LNCaP clone FGC (cell line): ENCODE measurements around the gene CACNA1S.

Experiments used
- DNase-seq: peaks from one replicate; pipeline ENCODE4 v3.0.0-alpha.2; 2011; ENCODE audit warnings: low read depth
- H3K4me3 ChIP-seq: 2 replicates; pipeline ENCODE4 v1.5.1; 2011; ENCODE audit warnings: mild to moderate bottlenecking, low read depth, low read length, control low read depth
- TF ChIP-seq, protein P1 (sequence below): IDR thresholded peaks from 2 replicates; pipeline ENCODE4 v1.5.1; 2012; ENCODE audit warnings: mild to moderate bottlenecking; ENCODE audit not compliant: control insufficient read depth, insufficient read depth; ENCODE audit errors: extremely low read depth

The CACNA1S gene

DNA sequence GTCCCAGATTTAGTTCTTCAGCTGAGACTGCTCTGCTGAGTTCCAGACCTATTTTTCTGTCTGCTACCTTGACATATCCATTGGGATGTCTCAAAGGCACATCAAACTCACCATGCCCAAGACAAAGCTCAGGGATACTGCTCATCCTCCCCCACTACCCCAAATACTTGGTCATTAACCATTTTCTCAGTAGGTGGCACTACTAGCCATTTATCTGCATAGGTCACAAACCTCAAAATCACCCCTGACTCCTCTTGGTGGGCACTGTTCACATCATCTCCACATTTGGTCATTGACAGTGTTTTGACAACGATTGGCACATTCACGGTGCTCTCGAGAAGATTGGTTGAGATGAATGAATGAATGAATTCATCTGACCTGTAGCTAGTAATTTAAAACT, 32.1 kb downstream of the CACNA1S start:
- DNase-seq = no peak
- no peak overlapping the region for H3K4me3 ChIP-seq
- TF ChIP-seq, protein P1, sequence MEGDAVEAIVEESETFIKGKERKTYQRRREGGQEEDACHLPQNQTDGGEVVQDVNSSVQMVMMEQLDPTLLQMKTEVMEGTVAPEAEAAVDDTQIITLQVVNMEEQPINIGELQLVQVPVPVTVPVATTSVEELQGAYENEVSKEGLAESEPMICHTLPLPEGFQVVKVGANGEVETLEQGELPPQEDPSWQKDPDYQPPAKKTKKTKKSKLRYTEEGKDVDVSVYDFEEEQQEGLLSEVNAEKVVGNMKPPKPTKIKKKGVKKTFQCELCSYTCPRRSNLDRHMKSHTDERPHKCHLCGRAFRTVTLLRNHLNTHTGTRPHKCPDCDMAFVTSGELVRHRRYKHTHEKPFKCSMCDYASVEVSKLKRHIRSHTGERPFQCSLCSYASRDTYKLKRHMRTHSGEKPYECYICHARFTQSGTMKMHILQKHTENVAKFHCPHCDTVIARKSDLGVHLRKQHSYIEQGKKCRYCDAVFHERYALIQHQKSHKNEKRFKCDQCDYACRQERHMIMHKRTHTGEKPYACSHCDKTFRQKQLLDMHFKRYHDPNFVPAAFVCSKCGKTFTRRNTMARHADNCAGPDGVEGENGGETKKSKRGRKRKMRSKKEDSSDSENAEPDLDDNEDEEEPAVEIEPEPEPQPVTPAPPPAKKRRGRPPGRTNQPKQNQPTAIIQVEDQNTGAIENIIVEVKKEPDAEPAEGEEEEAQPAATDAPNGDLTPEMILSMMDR = no peak

DNA sequence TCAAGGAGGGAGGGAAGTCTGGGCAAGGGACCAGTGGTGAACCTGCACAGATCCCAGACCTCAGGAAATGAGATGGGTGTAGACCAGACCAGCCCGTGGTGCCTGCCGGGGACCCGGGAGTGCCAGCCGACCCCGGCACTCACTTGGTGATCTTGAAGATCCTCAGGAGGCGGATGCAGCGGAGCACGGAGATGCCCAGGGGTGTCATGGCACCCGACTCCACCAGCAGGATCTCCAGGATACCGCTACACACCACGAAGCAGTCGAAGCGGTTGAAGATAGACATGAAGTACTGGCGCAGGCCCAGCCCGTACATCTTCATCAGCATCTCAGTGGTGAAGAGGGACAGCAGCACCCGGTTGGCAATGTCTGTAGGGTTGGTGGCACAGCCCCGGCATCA, 34.5 kb downstream of the CACNA1S start:
- TF ChIP-seq, protein P1 = no peak
- no peak overlapping the region for H3K4me3 ChIP-seq
- no peak for DNase-seq

DNA sequence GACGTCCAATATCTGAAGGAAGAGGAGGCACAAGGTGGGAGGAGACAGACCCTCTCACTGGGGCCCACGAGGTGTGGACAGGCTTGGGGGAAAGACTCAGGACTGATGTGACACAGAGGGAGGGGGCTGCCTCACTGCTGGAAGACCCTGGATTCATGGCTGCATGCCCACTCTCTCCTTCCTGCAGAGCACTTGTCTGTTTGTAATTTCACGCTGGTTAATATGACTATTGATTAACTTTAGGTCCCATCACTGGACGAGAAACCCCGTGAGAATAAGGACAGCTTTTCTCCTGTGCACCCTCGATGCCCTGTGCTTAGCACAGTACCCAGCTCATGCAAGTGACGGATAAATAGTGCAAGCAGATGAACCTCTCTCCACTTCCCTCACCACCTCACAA, 35.1 kb downstream of the CACNA1S start:
- TF ChIP-seq, protein P1 = no peak
- no peak for DNase-seq
- no peak overlapping the region for H3K4me3 ChIP-seq

DNA sequence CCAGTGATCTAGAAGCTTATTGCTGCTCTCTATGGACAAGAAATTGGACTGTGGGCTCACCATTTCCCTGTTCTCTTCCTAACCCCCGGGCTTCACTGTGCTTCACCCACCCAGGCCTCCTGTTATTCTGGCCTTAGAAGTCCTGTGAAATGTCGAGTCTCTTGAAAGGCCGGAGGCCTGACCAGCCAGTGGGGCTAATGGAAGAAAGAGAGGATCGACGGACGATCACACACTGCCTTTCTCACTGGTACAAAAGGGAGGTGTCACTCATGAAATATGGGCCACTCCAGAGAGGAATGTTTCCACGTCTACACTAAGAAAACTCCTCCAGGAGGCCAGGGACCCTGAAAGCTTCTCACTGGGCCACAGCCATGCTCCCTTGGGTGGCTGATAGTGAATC, 36.1 kb downstream of the CACNA1S start:
- DNase-seq = no peak
- H3K4me3 ChIP-seq = no peak overlapping the region
- TF ChIP-seq, protein P1 = no peak

DNA sequence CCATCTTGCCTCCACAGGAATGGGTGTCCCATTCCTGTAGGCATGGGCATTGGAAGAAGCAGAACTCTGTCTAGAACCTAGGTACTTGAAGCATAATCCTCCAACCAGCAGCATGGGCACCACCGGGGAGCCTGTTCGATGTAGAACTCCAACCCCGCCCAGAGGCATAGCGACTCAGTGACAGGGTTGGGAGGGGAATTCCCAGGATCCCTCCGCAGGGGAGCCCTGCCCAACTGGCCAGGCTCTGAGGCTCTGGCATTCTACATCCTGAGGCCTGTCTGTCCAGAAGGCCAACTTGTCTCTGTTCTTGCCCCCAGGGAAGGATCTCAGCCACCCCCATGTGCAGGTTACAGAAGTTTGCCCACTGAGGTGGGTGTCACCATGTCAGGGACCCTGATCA, 38.2 kb downstream of the CACNA1S start:
- no peak for DNase-seq
- TF ChIP-seq, protein P1 = no peak
- no peak overlapping the region for H3K4me3 ChIP-seq

DNA sequence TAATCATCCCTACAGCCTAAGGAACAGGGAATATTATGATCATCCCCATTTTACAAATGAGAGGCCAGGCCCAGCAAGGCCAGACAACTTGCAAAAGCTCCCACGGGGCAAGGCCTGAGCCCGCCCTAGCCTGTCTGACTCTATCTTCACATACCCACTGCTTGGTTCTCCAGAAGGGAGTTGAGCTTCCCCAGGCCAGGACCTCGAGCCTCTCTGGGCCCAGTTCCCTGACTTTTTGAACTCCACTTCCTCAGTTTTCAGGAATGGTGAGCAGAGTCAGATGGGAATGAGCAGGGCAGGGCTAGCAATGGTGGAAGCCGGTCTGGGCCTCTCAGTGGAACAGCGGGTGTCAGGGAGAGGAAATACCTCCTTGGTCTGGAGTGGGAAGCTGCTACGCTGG, 39.3 kb downstream of the CACNA1S start:
- no peak for DNase-seq
- TF ChIP-seq, protein P1 = no peak
- H3K4me3 ChIP-seq = no peak overlapping the region

DNA sequence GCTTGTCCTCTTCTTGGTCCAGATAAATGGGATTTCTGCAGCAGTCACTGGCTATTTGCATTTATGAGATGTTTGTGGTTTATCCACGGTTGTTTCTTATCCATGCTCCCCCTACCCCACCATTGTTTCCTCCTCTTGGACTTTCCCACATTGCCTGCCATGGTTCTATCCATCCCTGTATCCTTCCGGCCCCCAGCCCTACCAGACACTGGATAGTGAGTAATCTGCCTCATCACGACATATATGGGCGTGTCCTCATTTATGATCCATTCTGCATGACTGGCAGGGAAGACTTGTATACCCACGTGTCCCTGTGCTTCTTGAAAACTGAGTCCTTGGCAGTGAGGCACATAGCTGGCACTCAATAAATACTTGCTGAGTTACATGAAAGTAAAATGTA, 40.1 kb downstream of the CACNA1S start:
- no peak overlapping the region for H3K4me3 ChIP-seq
- DNase-seq = peak; percentile 31
- TF ChIP-seq, protein P1 = no peak
